ENCODE data around the gene PRKAB1.

The PRKAB1 gene

GRCh38 chr12:119664642-119665041 lies 3.3 kb upstream of the PRKAB1 start:
- no peak for DNase-seq

GRCh38 chr12:119665164-119665929 lies 2.6 kb upstream of the PRKAB1 start:
- no peak for DNase-seq

- no peak for DNase-seq
These were observed 1.6 kb upstream of the PRKAB1 start for GRCh38 chr12:119666226-119666795.

- peak; percentile 39 for DNase-seq
These were observed 895 bp upstream of the PRKAB1 start for GRCh38 chr12:119666900-119667576.

- no peak for DNase-seq
These were observed 450 bp downstream of the PRKAB1 start for GRCh38 chr12:119668324-119668841.

GRCh38 chr12:119669744-119670472 lies 2.0 kb downstream of the PRKAB1 start:
- DNase-seq, result no peak

GRCh38 chr12:119671070-119671469 lies 3.1 kb downstream of the PRKAB1 start:
- DNase-seq, result no peak

- DNase-seq, result no peak
These were observed 4.3 kb downstream of the PRKAB1 start for GRCh38 chr12:119672194-119672593.

GRCh38 chr12:119673634-119674033 lies 5.7 kb downstream of the PRKAB1 start:
- peak; percentile 28 for DNase-seq

GRCh38 chr12:119674560-119674959 lies 6.6 kb downstream of the PRKAB1 start:
- DNase-seq, result no peak

GRCh38 chr12:119676022-119676421 lies 8.1 kb downstream of the PRKAB1 start:
- no peak for DNase-seq

GRCh38 chr12:119676573-119676972 lies 8.6 kb downstream of the PRKAB1 start:
- DNase-seq, result no peak

GRCh38 chr12:119678459-119678858 lies 10.5 kb downstream of the PRKAB1 start:
- DNase-seq, result no peak

- DNase-seq, result no peak
These were observed 11.1 kb downstream of the PRKAB1 start for GRCh38 chr12:119679081-119679480.

GRCh38 chr12:119679490-119679889 lies 11.6 kb downstream of the PRKAB1 start:
- DNase-seq, result no peak

- no peak for DNase-seq
These were observed 13.2 kb downstream of the PRKAB1 start for GRCh38 chr12:119681111-119681510.

- DNase-seq, result no peak
These were observed 14.1 kb downstream of the PRKAB1 start for GRCh38 chr12:119681728-119682638.

GRCh38 chr12:119682639-119683252 lies 14.8 kb downstream of the PRKAB1 start:
- DNase-seq, result no peak

GRCh38 chr12:119683413-119683812 lies 15.5 kb downstream of the PRKAB1 start:
- DNase-seq, result no peak

- no peak for DNase-seq
These were observed 15.9 kb downstream of the PRKAB1 start for GRCh38 chr12:119683816-119684215.

- DNase-seq, result no peak
These were observed 16.9 kb downstream of the PRKAB1 start for GRCh38 chr12:119684711-119685369.

Measured in activated CD4-positive, alpha-beta T cell treated with anti-CD3 and anti-CD28 coated beads, Interleukin-10, Interleukin-2, amounts not matched to agents 100 ng/mL and 50 ng/mL, durations not matched to agents 16 hours and 8 hours (primary cell).